HCT116 (cell line): ENCODE results near the gene CDK11A. TPM values are rescaled to one million over a fixed set of nuclear protein-coding genes. Genes with fewer than 3 reads are reported as not detected.

ENCODE experiments used
- ATAC-seq: fragments of 200-7000 bp; cut with Tn5 transposase; 2 replicates; pipeline ENCODE4 v1.9.1; 2020; ENCODE audit warnings: mild to moderate bottlenecking, moderate library complexity
- BruUV-seq: library from RNA; stranded (reverse); fragments of 400-500 nt; replicated peaks from 2 replicates; lab custom pipeline; 2021; lab: Mats Ljungman, UMichigan
- CTCF ChIA-PET: fragments of 300-600 bp; sonication (Branson Sonifier 250); formaldehyde crosslinking; loops from one replicate; lab custom pipeline; 2021; ENCODE audit warnings: antibody characterized with exemption; lab: Charles Lee
- POLR2A ChIA-PET: fragments of 300-600, 350-600 bp; sonication (Branson Sonifier 250); formaldehyde crosslinking; loops from one replicate; lab custom pipeline; 2021; ENCODE audit warnings: antibody characterized with exemption; lab: Charles Lee
- RAD21 ChIA-PET, 2 experiments: fragments of 300-600 bp; sonication (Branson Sonifier 250); formaldehyde crosslinking; loops; one replicate each; lab custom pipeline; 2023; ENCODE audit warnings: low total read pairs in 2 of 2; ENCODE audit not compliant: uncharacterized antibody in 2 of 2, unreplicated experiment in 2 of 2, low non-redundant PET in 1 of 2; lab: Charles Lee
- DNase-seq: peaks from one replicate; pipeline ENCODE4 v3.0.0-alpha.2; 2010; ENCODE audit warnings: low read depth, low spot score
- H2AFZ ChIP-seq: fragments of 200-600 bp; shearing (Covaris generic), sonication (generic); 2 replicates; pipeline ENCODE4 v1.6.1; 2017; ENCODE audit warnings: low read depth, mixed run types, mixed read lengths, antibody characterized with exemption, low read length; ENCODE audit not compliant: poor library complexity, severe bottlenecking
- H3K27ac ChIP-seq: 2 replicates; pipeline ENCODE4 v1.5.1; 2012; ENCODE audit warnings: low read depth, low read length
- H3K27me3 ChIP-seq: fragments of 200-600 bp; sonication (generic); 2 replicates; pipeline ENCODE4 v1.6.1; 2016; ENCODE audit warnings: mixed run types, low read length, mixed read lengths; ENCODE audit not compliant: insufficient read depth
- H3K36me3 ChIP-seq, 2 experiments: fragments of 200-500 bp in 1 of 2; fragments of 200-600 bp in 1 of 2; sonication (Bioruptor generic) in 1 of 2; sonication (generic) in 1 of 2; 2 replicates each; pipeline versions ENCODE4 v1.5.1 to v1.6.1; 2014 to 2016; ENCODE audit warnings: low read length in 2 of 2, inconsistent platforms in 1 of 2, mixed read lengths in 1 of 2, mixed run types in 1 of 2; ENCODE audit not compliant: insufficient read depth in 2 of 2, control insufficient read depth in 1 of 2
- H3K4me1 ChIP-seq, 2 experiments: fragments of 200-600 bp in 1 of 2; sonication (generic) in 1 of 2; 2 replicates each; pipeline versions ENCODE4 v1.5.1 to v1.6.1; 2012 to 2017; ENCODE audit warnings: low read length in 2 of 2, inconsistent platforms in 1 of 2, mild to moderate bottlenecking in 1 of 2, mixed read lengths in 1 of 2, mixed run types in 1 of 2, moderate library complexity in 1 of 2; ENCODE audit not compliant: insufficient read depth in 2 of 2, control insufficient read depth in 1 of 2
- H3K4me2 ChIP-seq: fragments of 200-600 bp; sonication (generic); 2 replicates; pipeline ENCODE4 v1.6.1; 2017; ENCODE audit warnings: mixed run types, low read length, mixed read lengths
- H3K4me3 ChIP-seq, 2 experiments: fragments of 200-600 bp in 1 of 2; sonication (generic) in 1 of 2; replicated peaks in 1 of 2; 2 replicates each; pipeline ENCODE4 v1.5.1; 2011 to 2016; ENCODE audit warnings: low read length in 2 of 2, control low read depth in 1 of 2, low read depth in 1 of 2, mild to moderate bottlenecking in 1 of 2, mixed read lengths in 1 of 2, mixed run types in 1 of 2
- H3K79me2 ChIP-seq: fragments of 200-600 bp; sonication (generic); 2 replicates; pipeline ENCODE4 v1.6.1; 2017; ENCODE audit warnings: mild to moderate bottlenecking, mixed run types, low read length, moderate library complexity, mixed read lengths; ENCODE audit not compliant: insufficient read depth
- H3K9ac ChIP-seq: fragments of 200-600 bp; sonication (generic); 2 replicates; pipeline ENCODE4 v1.6.1; 2016; ENCODE audit warnings: low read length, mixed read lengths
- H3K9me2 ChIP-seq: fragments of 200-600 bp; sonication (generic), shearing (Covaris generic); 2 replicates; pipeline ENCODE4 v1.6.1; 2017; ENCODE audit warnings: mixed run types, mild to moderate bottlenecking, moderate library complexity; ENCODE audit not compliant: insufficient read depth
- H3K9me3 ChIP-seq, 2 experiments: fragments of 200-500 bp in 1 of 2; fragments of 200-600 bp in 1 of 2; sonication (Bioruptor generic) in 1 of 2; sonication (generic) in 1 of 2; 2 replicates each; pipeline ENCODE4 v1.6.1; 2014 to 2017; ENCODE audit warnings: low read length in 2 of 2, mixed read lengths in 2 of 2, inconsistent platforms in 1 of 2, low read depth in 1 of 2, mild to moderate bottlenecking in 1 of 2, mixed run types in 1 of 2, moderate library complexity in 1 of 2; ENCODE audit not compliant: control insufficient read depth in 1 of 2, insufficient read depth in 1 of 2
- H4K20me1 ChIP-seq: fragments of 200-600 bp; sonication (generic), shearing (Covaris generic); 2 replicates; pipeline ENCODE4 v1.6.1; 2017; ENCODE audit warnings: mixed run types, mild to moderate bottlenecking, moderate library complexity; ENCODE audit not compliant: insufficient read depth
- CBX3 ChIP-seq: IDR thresholded peaks from 2 replicates; pipeline ENCODE4 v1.6.1; 2012; ENCODE audit warnings: low read depth
- RAD21 ChIP-seq: IDR thresholded peaks from 2 replicates; pipeline ENCODE4 v1.6.1; 2012; ENCODE audit warnings: low read depth, mild to moderate bottlenecking
- SIN3A ChIP-seq: IDR thresholded peaks from 2 replicates; pipeline ENCODE4 v1.6.1; 2012; ENCODE audit warnings: low read depth
- YY1 ChIP-seq: IDR thresholded peaks from 2 replicates; pipeline ENCODE4 v1.6.1; 2011; ENCODE audit warnings: low read length, low read depth, moderate library complexity, mild to moderate bottlenecking; ENCODE audit not compliant: insufficient replicate concordance; ENCODE audit errors: extremely low read depth
- intact Hi-C: fragments of 100-400 bp; cut with micrococcal nuclease; formaldehyde crosslinking; loops from 2 replicates; pipeline ENCODE4 v1.10.0; 2022
- total RNA-seq: library from RNA; stranded (reverse); gene quantifications from one replicate; pipeline ENCODE4 v1.2.1, GENCODE V29; 2021; ENCODE audit not compliant: unreplicated experiment
- TF ChIP-seq, protein P1 (sequence below), 3 experiments: fragments of 200-600 bp in 1 of 3; sonication (generic) in 1 of 3; IDR thresholded peaks in 2 of 3; conservative IDR thresholded peaks in 1 of 3; 2 replicates each; pipeline ENCODE4 v1.5.1; 2012 to 2017; ENCODE audit warnings: low read depth in 2 of 3, low read length in 2 of 3, antibody characterized with exemption in 1 of 3, borderline replicate concordance in 1 of 3, control low read depth in 1 of 3, mild to moderate bottlenecking in 1 of 3, mixed read lengths in 1 of 3, mixed run types in 1 of 3, moderate library complexity in 1 of 3; ENCODE audit not compliant: insufficient read depth in 1 of 3

The CDK11A gene
- total RNA-seq, 1 experiment from 2014 or later = 61.0 TPM

DNA sequence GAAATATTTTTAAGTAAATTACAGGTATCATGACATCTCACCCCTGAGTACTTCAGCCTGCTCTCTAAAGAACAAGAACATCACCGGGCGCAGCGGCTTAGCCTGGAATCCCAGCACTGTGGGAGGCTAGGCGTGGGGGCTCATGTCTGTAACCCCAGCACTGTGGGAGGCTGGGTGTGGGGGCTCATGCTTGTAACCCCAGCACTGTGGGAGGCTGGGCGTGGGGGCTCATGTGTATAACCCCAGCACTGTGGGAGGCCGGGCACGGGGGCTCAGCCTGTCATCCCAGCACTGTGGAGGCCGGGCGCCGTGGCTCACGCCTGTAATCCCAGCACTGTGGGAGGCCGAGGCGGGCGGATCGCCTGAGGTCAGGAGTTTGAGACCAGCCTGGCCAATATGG lies 57.6 kb downstream of the CDK11A start:
- Histone ChIP-seq H3K4me2 (no peak overlapping the region), H4K20me1 (no peaks in the 10 kb centered on the region), H3K4me1 (no peaks in the 10 kb centered on the region), H3K9me2 (no peaks in the 10 kb centered on the region), H3K79me2 (no peaks in the 10 kb centered on the region), H3K9me3 (no peaks in the 10 kb centered on the region), H3K27ac (no peak overlapping the region), H3K4me3 (no peak overlapping the region), H2AFZ (no peak overlapping the region), H3K9ac (no peak overlapping the region), H3K27me3 (no peaks in the 10 kb centered on the region), H3K36me3 (peaks cover 0 to 7% of the 10 kb centered on the region in 2 experiments; a peak in 3 of 4 replicates)
- RAD21 ChIA-PET = no interaction called here
- intact Hi-C loops = no loop called here
- TF ChIP-seq SIN3A (no peak), YY1 (no peak)
- POLR2A ChIA-PET = no interaction called here
- CTCF ChIA-PET = no interaction called here
- BruUV-seq = no TSS peak
- ATAC-seq = no peak
- no peak for DNase-seq

GRCh38 chr1:1665815-1666251 lies 58.3 kb downstream of the CDK11A start:
- Histone ChIP-seq H2AFZ (no peak overlapping the region), H4K20me1 (no peaks in the 10 kb centered on the region), H3K9me3 (no peaks in the 10 kb centered on the region), H3K4me1 (no peaks in the 10 kb centered on the region), H3K9ac (no peak overlapping the region), H3K79me2 (no peaks in the 10 kb centered on the region), H3K27me3 (no peaks in the 10 kb centered on the region), H3K4me2 (no peak overlapping the region), H3K27ac (no peak overlapping the region), H3K9me2 (no peaks in the 10 kb centered on the region), H3K36me3 (peaks cover 0 to 7% of the 10 kb centered on the region in 2 experiments; a peak in 3 of 4 replicates), H3K4me3 (no peak overlapping the region)
- peak; percentile 69 for ATAC-seq
- intact Hi-C loops = no loop called here
- no TSS peak for BruUV-seq
- ChIA-PET CTCF (interaction anchor here (1.0 kb wide), 1 partner anchor 37 kb away, joined by 3 read pairs; no protein-coding TSS in a partner anchor), RAD21 (no interaction called here), POLR2A (no interaction called here)
- no peak for DNase-seq
- 0 out of 2 replicates have a peak, but pooled peaks have one; percentile 17 for TF ChIP-seq RAD21
- TF ChIP-seq CBX3 = no peak
- TF ChIP-seq, protein P1, sequence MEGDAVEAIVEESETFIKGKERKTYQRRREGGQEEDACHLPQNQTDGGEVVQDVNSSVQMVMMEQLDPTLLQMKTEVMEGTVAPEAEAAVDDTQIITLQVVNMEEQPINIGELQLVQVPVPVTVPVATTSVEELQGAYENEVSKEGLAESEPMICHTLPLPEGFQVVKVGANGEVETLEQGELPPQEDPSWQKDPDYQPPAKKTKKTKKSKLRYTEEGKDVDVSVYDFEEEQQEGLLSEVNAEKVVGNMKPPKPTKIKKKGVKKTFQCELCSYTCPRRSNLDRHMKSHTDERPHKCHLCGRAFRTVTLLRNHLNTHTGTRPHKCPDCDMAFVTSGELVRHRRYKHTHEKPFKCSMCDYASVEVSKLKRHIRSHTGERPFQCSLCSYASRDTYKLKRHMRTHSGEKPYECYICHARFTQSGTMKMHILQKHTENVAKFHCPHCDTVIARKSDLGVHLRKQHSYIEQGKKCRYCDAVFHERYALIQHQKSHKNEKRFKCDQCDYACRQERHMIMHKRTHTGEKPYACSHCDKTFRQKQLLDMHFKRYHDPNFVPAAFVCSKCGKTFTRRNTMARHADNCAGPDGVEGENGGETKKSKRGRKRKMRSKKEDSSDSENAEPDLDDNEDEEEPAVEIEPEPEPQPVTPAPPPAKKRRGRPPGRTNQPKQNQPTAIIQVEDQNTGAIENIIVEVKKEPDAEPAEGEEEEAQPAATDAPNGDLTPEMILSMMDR (IDR thresholded peaks at IDR 0.05 in 2 of 3, conservative IDR thresholded peaks at IDR 0.05 in 1 of 3; ENCODE audit: borderline replicate concordance in 1 of 3, insufficient read depth in 1 of 3, low read depth in 2 of 3, low read length in 2 of 3) = peak in 2 of 3 experiments; percentile 63 to 67; a peak in 4 of 6 replicates
